HG02885 (cell line): ENCODE data around the gene USH1C.

Experiments
- ATAC-seq: cut with Tn5 transposase; IDR thresholded peaks from one replicate; pipeline ENCODE4 v1.9.1; 2021; ENCODE audit warnings: mild to moderate bottlenecking; ENCODE audit not compliant: unreplicated experiment, poor library complexity

Gene USH1C

GRCh38 chr11:17528906-17529843, 15.0 kb downstream of the USH1C start:
- no peak for ATAC-seq

DNA sequence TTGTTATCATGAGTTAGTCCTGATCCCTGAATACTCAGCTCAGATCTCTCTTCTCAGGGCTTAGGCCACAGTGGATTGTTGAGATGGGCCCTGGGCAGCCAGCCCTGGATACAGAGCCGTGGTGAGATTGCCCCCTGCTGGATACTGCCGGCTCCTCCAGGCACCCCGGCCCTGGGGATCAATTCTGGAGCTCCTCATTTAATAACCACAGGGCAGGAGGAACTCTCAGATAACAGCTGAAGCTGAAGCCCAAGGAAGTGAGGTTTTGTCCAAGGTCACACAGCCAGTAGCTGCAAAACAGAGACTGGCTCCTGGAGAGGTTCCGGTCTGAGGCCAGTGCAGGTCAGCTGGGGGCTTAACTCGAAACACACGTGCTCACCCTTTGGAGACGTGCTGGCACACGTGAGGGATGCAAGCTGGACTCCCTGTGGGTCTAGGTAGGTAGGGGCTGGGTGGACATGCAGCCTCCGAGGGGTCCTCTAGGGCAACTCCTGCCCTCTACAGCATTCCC, 16.0 kb downstream of the USH1C start:
- ATAC-seq: peak; percentile 89

DNA sequence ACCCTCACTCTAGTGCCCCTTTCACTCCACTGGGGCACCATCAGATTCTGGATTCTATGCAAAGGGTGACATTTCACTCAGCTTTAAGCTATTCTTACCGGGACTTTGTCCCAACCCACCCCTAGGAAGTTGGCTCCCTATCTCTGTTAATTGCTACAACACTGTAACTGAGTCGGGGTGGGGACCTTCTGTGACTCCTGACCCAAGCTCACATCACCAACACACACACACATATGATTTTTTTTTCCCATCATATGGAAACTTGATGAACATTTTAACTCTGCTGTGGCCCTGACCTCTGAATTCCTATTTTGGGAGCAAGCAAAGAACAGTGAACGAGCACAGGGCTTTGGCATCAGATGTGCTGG, 16.6 kb downstream of the USH1C start:
- no peak for ATAC-seq

GRCh38 chr11:17526931-17527627, 17.1 kb downstream of the USH1C start:
- ATAC-seq: no peak

GRCh38 chr11:17526326-17526725, 17.9 kb downstream of the USH1C start:
- no peak for ATAC-seq

DNA sequence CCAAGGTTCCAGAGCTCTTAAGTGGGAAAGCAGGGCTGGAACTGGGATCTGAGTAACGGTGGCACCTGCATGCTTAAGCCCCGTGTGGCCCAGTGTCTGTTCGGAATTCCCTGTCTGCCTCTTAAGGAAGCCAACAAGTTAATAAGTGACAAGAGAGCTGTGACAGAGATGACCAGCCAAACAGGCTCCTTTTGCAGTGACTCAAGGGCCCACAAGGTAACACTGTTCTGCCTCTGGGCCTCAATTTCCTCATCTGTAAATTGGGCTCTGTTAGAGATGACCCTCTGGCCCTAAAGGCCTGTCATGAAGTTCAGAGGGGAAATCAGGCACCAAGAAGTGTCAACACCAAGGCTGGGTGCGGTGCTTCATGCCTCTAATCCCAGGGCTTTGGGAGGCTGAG, 18.6 kb downstream of the USH1C start:
- no peak for ATAC-seq

DNA sequence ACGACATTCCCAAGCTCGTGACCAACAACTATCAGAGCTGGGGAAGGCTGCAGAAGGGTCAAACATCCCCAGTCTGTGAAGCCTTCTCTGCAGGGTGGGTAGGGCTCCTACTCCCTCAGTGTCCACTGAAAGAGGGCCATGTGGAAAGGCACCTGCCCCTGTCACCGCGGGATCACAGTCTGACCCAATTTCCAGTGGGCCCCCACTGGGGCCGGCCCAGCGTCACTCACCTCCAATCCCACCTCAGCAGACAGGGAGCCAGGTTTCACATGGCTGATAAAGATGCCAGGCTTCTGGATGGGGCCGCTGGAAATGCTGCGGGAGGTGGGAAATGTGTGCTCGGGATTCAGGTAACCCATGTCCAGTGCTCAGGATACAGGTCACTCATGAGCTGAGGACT, 20.0 kb downstream of the USH1C start:
- no peak for ATAC-seq

DNA sequence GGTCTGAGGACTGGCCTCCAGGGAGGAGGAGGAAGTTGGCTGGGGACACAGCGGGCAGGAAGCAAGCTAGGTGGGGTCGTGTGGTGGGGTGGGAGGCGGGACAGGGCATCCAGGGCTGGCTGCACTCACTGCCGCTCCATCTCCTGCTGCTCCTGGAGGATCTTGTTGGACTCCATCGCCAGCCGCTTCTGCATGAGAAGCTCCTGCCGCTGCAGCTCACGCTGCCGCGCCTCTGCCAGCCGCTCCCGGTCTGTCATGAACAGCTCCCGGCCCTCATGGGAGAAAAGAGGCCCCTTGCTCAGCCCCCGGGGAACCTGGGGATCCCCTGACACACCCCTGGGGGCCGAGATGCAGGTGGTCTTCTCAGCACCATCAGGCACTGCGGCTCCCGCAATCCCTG, 21.6 kb downstream of the USH1C start:
- ATAC-seq: no peak

GRCh38 chr11:17521106-17521900, 22.9 kb downstream of the USH1C start:
- no peak for ATAC-seq

- ATAC-seq: no peak
These were observed 24.9 kb downstream of the USH1C start for GRCh38 chr11:17519061-17519885.

DNA sequence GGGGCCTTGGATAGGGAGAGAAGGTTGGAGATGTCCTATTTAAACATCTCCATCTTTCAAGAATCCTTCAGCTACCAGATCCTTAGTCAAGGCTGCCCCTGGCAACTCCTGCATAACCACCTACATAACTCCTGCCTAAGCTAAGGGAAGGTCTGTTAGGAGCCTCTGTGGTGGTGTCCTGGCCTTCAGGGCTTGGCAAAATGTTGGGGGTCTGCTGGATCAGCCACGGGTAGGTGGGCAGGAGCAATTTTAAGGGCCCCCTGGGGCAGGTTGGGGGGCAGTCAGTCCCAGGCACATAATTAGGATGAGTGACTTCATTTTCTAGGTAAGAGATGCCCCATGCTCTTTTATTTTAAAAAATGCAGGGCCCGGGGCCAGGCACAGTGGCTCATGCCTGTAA, 25.9 kb downstream of the USH1C start:
- no peak for ATAC-seq

- no peak for ATAC-seq
These were observed 27.0 kb downstream of the USH1C start for GRCh38 chr11:17517186-17517585.

DNA sequence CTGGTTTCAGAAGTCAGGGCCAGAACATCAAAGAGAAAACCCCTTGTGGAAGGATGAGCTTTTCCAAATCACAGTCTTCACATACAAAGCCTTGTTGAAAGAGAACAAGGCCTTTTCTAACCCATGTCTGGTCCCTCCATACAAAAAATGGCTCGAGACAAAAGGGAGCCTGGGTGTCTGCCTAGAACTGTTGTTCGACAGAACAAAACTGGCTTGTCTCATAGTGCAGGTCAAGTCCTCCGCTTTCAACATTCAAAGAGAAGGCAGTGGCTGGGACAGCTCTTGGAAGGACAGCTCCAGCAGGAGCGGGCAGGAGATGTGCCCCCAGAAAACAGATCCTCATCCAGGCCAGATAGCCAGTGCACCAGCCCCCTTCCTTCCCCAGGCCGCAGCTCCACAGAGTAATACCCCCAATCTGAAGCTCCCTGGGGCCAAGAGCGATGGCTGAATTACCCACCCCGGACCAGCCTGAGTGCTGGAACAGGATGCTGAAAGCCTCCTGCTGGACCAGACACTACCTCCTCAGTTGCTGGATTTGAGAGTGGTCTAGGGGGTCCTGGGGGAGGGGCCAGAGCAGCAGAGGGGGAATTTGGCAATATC, 27.6 kb downstream of the USH1C start:
- no peak for ATAC-seq

DNA sequence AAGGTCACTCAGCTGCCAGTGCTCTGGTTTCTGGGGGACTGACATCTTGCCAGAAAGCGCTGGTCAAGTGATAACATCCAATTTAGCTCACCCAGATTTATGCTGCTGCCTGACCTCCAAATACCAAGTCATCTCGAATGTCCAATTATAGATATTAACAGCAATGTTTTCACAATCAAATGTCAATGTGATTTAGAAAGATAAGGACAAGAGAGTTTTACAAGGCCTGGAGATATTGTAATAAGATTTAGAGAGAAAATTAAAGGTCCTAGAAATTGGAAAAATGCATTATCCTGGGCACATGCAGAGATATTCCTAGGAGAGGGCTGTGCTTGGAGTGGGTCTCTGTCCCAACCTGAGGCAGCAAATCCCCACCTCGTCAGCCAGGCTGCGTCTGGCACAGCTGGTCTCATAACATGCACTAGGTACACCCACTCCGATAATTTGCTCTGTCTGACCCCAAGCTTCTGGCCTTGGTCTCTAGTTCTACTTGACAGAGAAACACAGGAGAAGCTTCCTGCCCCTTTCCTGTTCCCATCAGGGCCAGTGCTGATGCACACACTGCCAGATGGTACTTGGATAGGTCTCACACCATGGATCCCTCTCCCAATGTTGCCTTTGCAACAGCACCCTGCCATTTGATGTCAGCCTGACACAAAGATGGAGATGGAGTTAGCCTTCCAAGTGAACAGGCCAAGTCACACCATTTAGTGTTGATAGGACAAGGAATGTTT, 28.6 kb downstream of the USH1C start:
- no peak for ATAC-seq

GRCh38 chr11:17514476-17514875, 29.7 kb downstream of the USH1C start:
- no peak for ATAC-seq

- no peak for ATAC-seq
These were observed 30.4 kb downstream of the USH1C start for GRCh38 chr11:17513853-17514252.

GRCh38 chr11:17512101-17512500, 32.1 kb downstream of the USH1C start:
- no peak for ATAC-seq

DNA sequence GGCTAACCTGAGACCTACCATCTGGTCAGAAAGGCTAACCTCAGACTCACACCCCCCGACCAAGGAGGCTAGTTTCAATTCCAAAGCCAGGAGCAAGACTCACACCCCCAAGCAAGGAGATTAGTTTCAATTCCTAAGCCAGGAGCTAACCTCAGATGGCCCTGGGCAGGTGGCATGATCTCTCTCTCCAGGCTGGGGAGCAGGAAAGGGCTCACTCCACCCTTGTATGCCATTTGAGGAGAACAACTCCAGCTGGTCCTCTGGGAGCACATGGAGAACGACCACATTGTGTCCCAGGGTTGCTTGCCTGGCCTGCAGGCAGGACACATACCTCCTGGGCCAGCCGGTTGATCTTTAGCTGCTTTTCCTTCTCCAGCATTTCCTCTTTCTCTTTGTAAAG, 32.6 kb downstream of the USH1C start:
- ATAC-seq: no peak
